ENCODE measurements around the gene ARID2. TPM values are rescaled to one million over a fixed set of nuclear protein-coding genes. Genes with fewer than 3 reads are reported as not detected.

ARID2 gene
- total RNA-seq, 1 experiment from 2014 or later: 21.9 TPM

GRCh38 chr12:45763381-45763780 lies 33.9 kb downstream of the ARID2 start:
- peaks cover 3% of the 10 kb centered on the region for H3K9me3 Mint-ChIP-seq (ENCODE audit: unreplicated experiment)
- H3K27me3 Mint-ChIP-seq (ENCODE audit: insufficient read depth, unreplicated experiment): no peaks in the 10 kb centered on the region
- BruUV-seq (replicated peaks): no TSS peak
- intact Hi-C loops (cut with micrococcal nuclease): loop anchor here (2.0 to 10.0 kb wide), 3 partner anchors 131 to 244 kb away; no protein-coding TSS in a partner anchor
- peaks cover 16% of the 10 kb centered on the region for H3K4me1 Mint-ChIP-seq (ENCODE audit: insufficient read depth, unreplicated experiment)
- no peak for DNase-seq (ENCODE audit: unreplicated experiment)
- ChIA-PET CTCF (interaction anchor here (0.6 to 2.2 kb wide), 16 partner anchors 9 to 1256 kb away, joined by 3 to 28 read pairs (median 4); no protein-coding TSS in a partner anchor), POLR2A (interaction anchor here (0.7 to 2.0 kb wide), 2 partner anchors 9 to 320 kb away, joined by 3 to 6 read pairs; no protein-coding TSS in a partner anchor)
- H3K27ac Mint-ChIP-seq (ENCODE audit: low read depth, unreplicated experiment): no peak overlapping the region
- no peak for TF ChIP-seq CTCF (IDR thresholded peaks at IDR 0.05; ENCODE audit: unreplicated experiment)
- H3K4me3 Mint-ChIP-seq (ENCODE audit: unreplicated experiment): no peak overlapping the region
- H3K36me3 Mint-ChIP-seq (ENCODE audit: insufficient read depth, unreplicated experiment): no peaks in the 10 kb centered on the region

- no peak overlapping the region for H3K27ac Mint-ChIP-seq (ENCODE audit: low read depth, unreplicated experiment)
- CTCF ChIA-PET: no interaction called here
- BruUV-seq (replicated peaks): no TSS peak
- H3K4me1 Mint-ChIP-seq (ENCODE audit: insufficient read depth, unreplicated experiment): peaks cover 22% of the 10 kb centered on the region
- TF ChIP-seq CTCF (IDR thresholded peaks at IDR 0.05; ENCODE audit: unreplicated experiment): no peak
- POLR2A ChIA-PET: interaction anchor here (1.8 kb wide), 1 partner anchor 8 kb away, joined by 4 read pairs; no protein-coding TSS in a partner anchor
- H3K9me3 Mint-ChIP-seq (ENCODE audit: unreplicated experiment): peaks cover 22% of the 10 kb centered on the region
- peak; percentile 21 for DNase-seq (ENCODE audit: unreplicated experiment)
- no peaks in the 10 kb centered on the region for H3K36me3 Mint-ChIP-seq (ENCODE audit: insufficient read depth, unreplicated experiment)
- no peak overlapping the region for H3K4me3 Mint-ChIP-seq (ENCODE audit: unreplicated experiment)
- H3K27me3 Mint-ChIP-seq (ENCODE audit: insufficient read depth, unreplicated experiment): no peaks in the 10 kb centered on the region
- intact Hi-C loops (cut with micrococcal nuclease): loop anchor here (10.0 kb wide), 1 partner anchor 127 kb away; no protein-coding TSS in a partner anchor
Measured at GRCh38 chr12:45768194-45768593, 38.7 kb downstream of the ARID2 start.

- no peak for DNase-seq (ENCODE audit: unreplicated experiment)
- Mint-ChIP-seq H3K27me3 (ENCODE audit: insufficient read depth, unreplicated experiment) (no peaks in the 10 kb centered on the region), H3K4me3 (ENCODE audit: unreplicated experiment) (no peak overlapping the region), H3K27ac (ENCODE audit: low read depth, unreplicated experiment) (no peak overlapping the region), H3K4me1 (ENCODE audit: insufficient read depth, unreplicated experiment) (peaks cover 26% of the 10 kb centered on the region), H3K9me3 (ENCODE audit: unreplicated experiment) (peaks cover 16% of the 10 kb centered on the region), H3K36me3 (ENCODE audit: insufficient read depth, unreplicated experiment) (no peaks in the 10 kb centered on the region)
- BruUV-seq (replicated peaks): no TSS peak
- no peak for TF ChIP-seq CTCF (IDR thresholded peaks at IDR 0.05; ENCODE audit: unreplicated experiment)
- intact Hi-C loops (cut with micrococcal nuclease): no loop called here
- CTCF ChIA-PET: no interaction called here
- POLR2A ChIA-PET: no interaction called here
Measured at GRCh38 chr12:45773747-45774146, 44.2 kb downstream of the ARID2 start.

GRCh38 chr12:45774508-45775162 lies 45.1 kb downstream of the ARID2 start:
- intact Hi-C loops (cut with micrococcal nuclease): no loop called here
- Mint-ChIP-seq H3K36me3 (ENCODE audit: insufficient read depth, unreplicated experiment) (no peaks in the 10 kb centered on the region), H3K27ac (ENCODE audit: low read depth, unreplicated experiment) (no peak overlapping the region), H3K4me3 (ENCODE audit: unreplicated experiment) (no peak overlapping the region), H3K4me1 (ENCODE audit: insufficient read depth, unreplicated experiment) (peaks cover 26% of the 10 kb centered on the region), H3K27me3 (ENCODE audit: insufficient read depth, unreplicated experiment) (no peaks in the 10 kb centered on the region), H3K9me3 (ENCODE audit: unreplicated experiment) (peaks cover 8% of the 10 kb centered on the region)
- TF ChIP-seq CTCF (IDR thresholded peaks at IDR 0.05; ENCODE audit: unreplicated experiment): no peak
- BruUV-seq (replicated peaks): no TSS peak
- DNase-seq (ENCODE audit: unreplicated experiment): no peak
- CTCF ChIA-PET: interaction anchor here (4.0 kb wide), 1 partner anchor 12 kb away, joined by 23 read pairs; no protein-coding TSS in a partner anchor
- POLR2A ChIA-PET: no interaction called here

Data from MCF 10A (cell line).